MM.1S (cell line): Measurements from ENCODE around the gene CSF1.

Experiments used
- EZH2 ChIP-seq: fragments of 300-600 bp; sonication (generic); optimal IDR thresholded peaks from 2 replicates; pipeline ENCODE3; 2017; ENCODE audit warnings: low read depth, mild to moderate bottlenecking, antibody characterized with exemption, low read length, mixed read lengths
- EZH2phosphoT487 ChIP-seq: fragments of 300-600 bp; sonication (generic); IDR thresholded peaks from 2 replicates; pipeline ENCODE4 v1.6.1; 2018; ENCODE audit warnings: antibody characterized with exemption, low read length
- TF ChIP-seq, protein P1 (sequence below): fragments of 300-600 bp; sonication (generic); IDR thresholded peaks from 2 replicates; pipeline ENCODE4 v1.5.1; 2016; ENCODE audit warnings: antibody characterized with exemption, low read length, mixed read lengths

DNA sequence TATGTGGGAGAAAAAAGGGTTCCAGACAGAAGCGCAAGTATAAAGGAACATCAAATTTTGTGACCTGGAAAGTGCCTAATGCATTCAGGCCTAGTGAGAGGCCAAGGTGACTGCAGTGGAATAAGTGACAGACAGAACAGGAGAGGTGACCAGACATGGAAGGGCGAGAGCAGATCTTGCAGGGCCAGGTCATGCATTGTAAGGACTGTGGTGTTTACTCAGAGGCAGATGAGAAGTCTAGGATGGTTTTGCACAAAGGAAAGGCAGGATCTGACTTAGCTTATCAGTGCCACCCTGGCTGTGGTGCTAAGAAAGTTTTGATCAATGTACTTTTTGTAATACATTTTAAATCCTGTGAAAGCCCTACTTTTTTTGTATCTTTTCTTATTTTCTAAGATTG, 39.9 kb downstream of the CSF1 start:
- TF ChIP-seq, protein P1, sequence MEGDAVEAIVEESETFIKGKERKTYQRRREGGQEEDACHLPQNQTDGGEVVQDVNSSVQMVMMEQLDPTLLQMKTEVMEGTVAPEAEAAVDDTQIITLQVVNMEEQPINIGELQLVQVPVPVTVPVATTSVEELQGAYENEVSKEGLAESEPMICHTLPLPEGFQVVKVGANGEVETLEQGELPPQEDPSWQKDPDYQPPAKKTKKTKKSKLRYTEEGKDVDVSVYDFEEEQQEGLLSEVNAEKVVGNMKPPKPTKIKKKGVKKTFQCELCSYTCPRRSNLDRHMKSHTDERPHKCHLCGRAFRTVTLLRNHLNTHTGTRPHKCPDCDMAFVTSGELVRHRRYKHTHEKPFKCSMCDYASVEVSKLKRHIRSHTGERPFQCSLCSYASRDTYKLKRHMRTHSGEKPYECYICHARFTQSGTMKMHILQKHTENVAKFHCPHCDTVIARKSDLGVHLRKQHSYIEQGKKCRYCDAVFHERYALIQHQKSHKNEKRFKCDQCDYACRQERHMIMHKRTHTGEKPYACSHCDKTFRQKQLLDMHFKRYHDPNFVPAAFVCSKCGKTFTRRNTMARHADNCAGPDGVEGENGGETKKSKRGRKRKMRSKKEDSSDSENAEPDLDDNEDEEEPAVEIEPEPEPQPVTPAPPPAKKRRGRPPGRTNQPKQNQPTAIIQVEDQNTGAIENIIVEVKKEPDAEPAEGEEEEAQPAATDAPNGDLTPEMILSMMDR = no peak
- no peak for TF ChIP-seq EZH2phosphoT487
- TF ChIP-seq EZH2 = no peak
